ENCODE data around the gene C6orf120.
"Not testable (repeated sequence)": the region's sequence is repeated elsewhere in the genome, so short reads cannot be mapped to it uniquely, and the experiment has no call there.

The C6orf120 gene

GRCh38 chr6:169678342-169678741, 23.6 kb upstream of the C6orf120 start:
- Histone ChIP-seq H3K4me3 (ENCODE audit: low read depth, low read length) (no peak overlapping the region), H3K27ac (ENCODE audit: low read depth, low read length) (no peak overlapping the region), H3K79me2 (ENCODE audit: control insufficient read depth, insufficient read depth, low read length, unreplicated experiment) (peaks cover 2% of the 10 kb centered on the region), H2AFZ (ENCODE audit: low read length, unreplicated experiment) (no peak overlapping the region), H3K36me3 (ENCODE audit: insufficient read depth, low read length) (peaks cover 21% of the 10 kb centered on the region), H3K27me3 (ENCODE audit: insufficient read depth, low read length) (no peaks in the 10 kb centered on the region), H3K4me1 (ENCODE audit: control insufficient read depth, insufficient read depth, low read length, unreplicated experiment) (no peaks in the 10 kb centered on the region)

GRCh38 chr6:169684056-169684455, 17.9 kb upstream of the C6orf120 start:
- Histone ChIP-seq H3K27ac (ENCODE audit: low read depth, low read length) (no peak overlapping the region), H3K27me3 (ENCODE audit: insufficient read depth, low read length) (no peaks in the 10 kb centered on the region), H3K4me3 (ENCODE audit: low read depth, low read length) (no peak overlapping the region), H2AFZ (ENCODE audit: low read length, unreplicated experiment) (no peak overlapping the region), H3K4me1 (ENCODE audit: control insufficient read depth, insufficient read depth, low read length, unreplicated experiment) (no peaks in the 10 kb centered on the region), H3K79me2 (ENCODE audit: control insufficient read depth, insufficient read depth, low read length, unreplicated experiment) (peaks cover 14% of the 10 kb centered on the region), H3K36me3 (ENCODE audit: insufficient read depth, low read length) (peaks cover 59% of the 10 kb centered on the region)

DNA sequence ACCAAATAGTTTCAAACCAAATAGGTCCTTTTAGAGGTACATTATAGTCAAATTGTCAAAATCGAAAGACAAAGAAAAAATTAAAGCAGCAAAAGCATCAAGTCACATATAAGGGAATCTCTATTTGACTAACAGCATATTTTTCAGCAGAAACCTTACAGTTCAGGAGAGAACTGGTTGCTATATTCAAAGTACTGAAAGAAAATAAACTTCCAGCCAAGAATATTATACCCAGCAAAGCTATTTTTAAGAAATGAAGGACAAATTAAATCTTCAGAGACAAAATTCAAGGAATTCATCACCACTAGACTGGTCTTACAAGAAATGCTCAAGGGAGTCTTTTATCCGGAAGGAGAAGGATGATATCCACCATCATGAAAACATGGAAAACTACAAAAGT, 16.1 kb upstream of the C6orf120 start:
- Histone ChIP-seq H3K27me3 (ENCODE audit: insufficient read depth, low read length) (no peaks in the 10 kb centered on the region), H2AFZ (ENCODE audit: low read length, unreplicated experiment) (no peak overlapping the region), H3K27ac (ENCODE audit: low read depth, low read length) (no peak overlapping the region), H3K79me2 (ENCODE audit: control insufficient read depth, insufficient read depth, low read length, unreplicated experiment) (peaks cover 14% of the 10 kb centered on the region), H3K36me3 (ENCODE audit: insufficient read depth, low read length) (peaks cover 55% of the 10 kb centered on the region), H3K4me3 (ENCODE audit: low read depth, low read length) (no peak overlapping the region), H3K4me1 (ENCODE audit: control insufficient read depth, insufficient read depth, low read length, unreplicated experiment) (peaks cover 5% of the 10 kb centered on the region)

DNA sequence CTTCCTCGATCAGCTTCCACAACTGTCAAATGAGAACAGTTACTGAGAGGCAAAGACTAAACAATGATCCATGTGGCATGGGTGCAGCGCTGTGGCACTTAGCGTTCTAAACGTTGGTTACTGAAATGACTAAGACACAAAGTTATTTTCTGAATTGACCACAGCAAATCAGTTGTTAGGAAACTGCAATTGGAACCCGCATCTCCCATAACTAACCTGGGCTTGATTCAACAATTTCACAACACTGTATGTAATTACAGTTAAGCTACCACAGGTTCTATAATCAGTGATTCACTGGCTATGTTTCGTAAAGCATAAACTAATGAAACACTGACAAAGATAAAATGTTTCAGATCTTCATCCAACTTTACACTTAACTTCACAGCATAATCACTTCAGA, 12.6 kb upstream of the C6orf120 start:
- peaks cover 5% of the 10 kb centered on the region for H3K4me1 ChIP-seq (ENCODE audit: control insufficient read depth, insufficient read depth, low read length, unreplicated experiment)
- H3K36me3 ChIP-seq (ENCODE audit: insufficient read depth, low read length), result peaks cover 37% of the 10 kb centered on the region
- H3K27me3 ChIP-seq (ENCODE audit: insufficient read depth, low read length), result no peaks in the 10 kb centered on the region
- peaks cover 6% of the 10 kb centered on the region for H3K79me2 ChIP-seq (ENCODE audit: control insufficient read depth, insufficient read depth, low read length, unreplicated experiment)
- peak overlapping the region; percentile 40 for H3K27ac ChIP-seq (ENCODE audit: low read depth, low read length)
- H3K4me3 ChIP-seq (ENCODE audit: low read depth, low read length), result no peak overlapping the region
- H2AFZ ChIP-seq (ENCODE audit: low read length, unreplicated experiment), result no peak overlapping the region

- H3K79me2 ChIP-seq (ENCODE audit: control insufficient read depth, insufficient read depth, low read length, unreplicated experiment), result peaks cover 9% of the 10 kb centered on the region
- H3K4me1 ChIP-seq (ENCODE audit: control insufficient read depth, insufficient read depth, low read length, unreplicated experiment), result peaks cover 5% of the 10 kb centered on the region
- H3K36me3 ChIP-seq (ENCODE audit: insufficient read depth, low read length), result peaks cover 25% of the 10 kb centered on the region
- no peak overlapping the region for H3K4me3 ChIP-seq (ENCODE audit: low read depth, low read length)
- H2AFZ ChIP-seq (ENCODE audit: low read length, unreplicated experiment), result no peak overlapping the region
- no peak overlapping the region for H3K27ac ChIP-seq (ENCODE audit: low read depth, low read length)
- no peaks in the 10 kb centered on the region for H3K27me3 ChIP-seq (ENCODE audit: insufficient read depth, low read length)
Measured at GRCh38 chr6:169691260-169691659, 10.7 kb upstream of the C6orf120 start.

DNA sequence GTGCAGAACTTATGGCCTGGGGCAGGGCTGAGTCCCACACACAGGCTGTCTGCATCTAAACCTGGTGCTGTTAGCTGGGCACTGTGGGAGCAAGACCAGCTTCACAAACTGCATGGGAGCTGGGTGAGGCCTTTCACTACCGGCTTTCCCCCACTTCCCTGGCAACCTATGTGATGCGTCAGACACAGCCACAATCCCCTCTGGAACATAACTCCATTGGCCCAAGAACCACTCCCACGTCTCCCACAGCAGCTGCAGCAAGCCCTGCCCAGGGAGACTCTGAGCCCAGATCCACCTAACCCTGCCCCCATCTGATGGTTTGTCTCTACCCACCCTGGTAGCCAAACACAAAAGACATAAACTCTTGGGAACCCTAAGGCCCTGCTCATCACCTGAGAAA, 9.4 kb upstream of the C6orf120 start:
- H3K4me3 ChIP-seq (ENCODE audit: low read depth, low read length), result no peak overlapping the region
- no peak overlapping the region for H2AFZ ChIP-seq (ENCODE audit: low read length, unreplicated experiment)
- H3K79me2 ChIP-seq (ENCODE audit: control insufficient read depth, insufficient read depth, low read length, unreplicated experiment), result peaks cover 15% of the 10 kb centered on the region
- peaks cover 6% of the 10 kb centered on the region for H3K4me1 ChIP-seq (ENCODE audit: control insufficient read depth, insufficient read depth, low read length, unreplicated experiment)
- H3K36me3 ChIP-seq (ENCODE audit: insufficient read depth, low read length), result peaks cover 14% of the 10 kb centered on the region
- H3K27me3 ChIP-seq (ENCODE audit: insufficient read depth, low read length), result no peaks in the 10 kb centered on the region
- H3K27ac ChIP-seq (ENCODE audit: low read depth, low read length), result no peak overlapping the region

DNA sequence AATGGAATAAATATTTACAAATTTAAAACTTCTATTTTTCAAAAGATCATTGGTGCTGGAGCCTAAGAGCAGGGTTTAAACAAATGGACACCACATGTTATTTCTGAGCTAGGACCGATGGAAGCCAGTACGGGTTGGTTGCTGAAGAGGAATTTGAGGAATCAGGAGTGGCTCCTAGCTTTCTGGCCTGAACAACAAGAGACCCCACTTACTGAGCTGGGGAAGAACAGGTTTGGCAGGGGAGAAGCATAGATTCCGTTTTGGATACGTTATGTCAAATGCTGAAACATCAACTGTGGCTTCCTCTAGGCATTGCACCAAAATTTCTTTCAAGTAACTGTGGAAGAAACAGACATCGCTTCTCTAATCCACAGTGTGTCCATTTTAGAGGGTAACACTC, 6.8 kb upstream of the C6orf120 start:
- H3K27ac ChIP-seq (ENCODE audit: low read depth, low read length), result no peak overlapping the region
- H3K36me3 ChIP-seq (ENCODE audit: insufficient read depth, low read length), result peaks cover 6% of the 10 kb centered on the region
- peaks cover 19% of the 10 kb centered on the region for H3K79me2 ChIP-seq (ENCODE audit: control insufficient read depth, insufficient read depth, low read length, unreplicated experiment)
- no peak overlapping the region for H3K4me3 ChIP-seq (ENCODE audit: low read depth, low read length)
- peaks cover 12% of the 10 kb centered on the region for H3K4me1 ChIP-seq (ENCODE audit: control insufficient read depth, insufficient read depth, low read length, unreplicated experiment)
- no peaks in the 10 kb centered on the region for H3K27me3 ChIP-seq (ENCODE audit: insufficient read depth, low read length)
- no peak overlapping the region for H2AFZ ChIP-seq (ENCODE audit: low read length, unreplicated experiment)

DNA sequence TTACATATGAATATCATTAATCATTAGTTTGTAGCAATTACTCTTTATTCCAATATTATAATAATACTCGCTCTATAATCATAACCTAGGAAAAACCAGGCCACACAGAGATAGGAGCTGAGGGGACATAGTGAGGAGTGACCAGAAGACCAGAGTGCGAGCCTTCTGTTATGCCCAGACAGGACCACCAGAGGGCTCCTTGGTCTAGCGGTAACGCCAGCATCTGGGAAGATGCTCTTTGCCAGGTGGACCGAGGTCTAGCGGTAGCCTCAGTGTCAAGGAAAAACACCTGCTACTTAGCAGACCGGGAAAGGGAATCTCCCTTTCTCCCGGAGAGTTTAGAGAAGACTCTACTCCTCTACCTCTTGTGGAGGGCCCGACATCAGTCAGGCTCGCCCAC, 4.8 kb upstream of the C6orf120 start:
- Histone ChIP-seq H3K79me2 (ENCODE audit: control insufficient read depth, insufficient read depth, low read length, unreplicated experiment) (peaks cover 31% of the 10 kb centered on the region), H3K4me1 (ENCODE audit: control insufficient read depth, insufficient read depth, low read length, unreplicated experiment) (peaks cover 18% of the 10 kb centered on the region)
- not testable (repeated sequence) for H2AFZ ChIP-seq (ENCODE audit: low read length, unreplicated experiment); H3K4me3 ChIP-seq (ENCODE audit: low read depth, low read length); H3K27ac ChIP-seq (ENCODE audit: low read depth, low read length); H3K36me3 ChIP-seq (ENCODE audit: insufficient read depth, low read length); H3K27me3 ChIP-seq (ENCODE audit: insufficient read depth, low read length)

DNA sequence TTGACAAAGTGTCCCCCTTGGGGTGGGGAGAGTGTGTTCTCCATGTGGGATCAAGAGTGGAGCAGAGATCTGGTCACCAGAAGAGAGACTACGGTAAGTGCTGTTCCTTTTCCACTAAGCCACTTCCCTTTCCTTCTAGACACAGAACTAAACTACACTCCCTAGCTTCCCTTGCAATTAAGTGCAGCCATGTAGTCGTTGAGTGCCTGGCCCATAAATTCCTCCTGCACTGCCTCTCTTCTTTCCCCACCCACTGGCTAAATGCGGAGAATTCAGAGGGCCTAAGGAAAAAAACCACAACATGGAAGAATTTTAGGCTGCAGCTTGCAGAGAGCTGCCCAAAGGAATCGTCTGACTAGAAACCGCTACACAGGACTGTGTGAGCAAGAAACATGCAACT, 1.6 kb upstream of the C6orf120 start:
- Histone ChIP-seq H3K27ac (ENCODE audit: low read depth, low read length) (no peak overlapping the region), H3K4me1 (ENCODE audit: control insufficient read depth, insufficient read depth, low read length, unreplicated experiment) (peaks cover 33% of the 10 kb centered on the region), H3K36me3 (ENCODE audit: insufficient read depth, low read length) (peaks cover 8% of the 10 kb centered on the region), H3K27me3 (ENCODE audit: insufficient read depth, low read length) (no peaks in the 10 kb centered on the region), H2AFZ (ENCODE audit: low read length, unreplicated experiment) (no peak overlapping the region), H3K4me3 (ENCODE audit: low read depth, low read length) (peak overlapping the region; percentile 96), H3K79me2 (ENCODE audit: control insufficient read depth, insufficient read depth, low read length, unreplicated experiment) (peaks cover 52% of the 10 kb centered on the region)

GRCh38 chr6:169701311-169701953, 494 bp upstream of the C6orf120 start:
- Histone ChIP-seq H3K79me2 (ENCODE audit: control insufficient read depth, insufficient read depth, low read length, unreplicated experiment) (peaks cover 44% of the 10 kb centered on the region), H3K27ac (ENCODE audit: low read depth, low read length) (peak overlapping the region; percentile 59), H3K27me3 (ENCODE audit: insufficient read depth, low read length) (no peaks in the 10 kb centered on the region), H3K4me3 (ENCODE audit: low read depth, low read length) (peak overlapping the region; percentile 96), H2AFZ (ENCODE audit: low read length, unreplicated experiment) (peak overlapping the region; percentile 93), H3K36me3 (ENCODE audit: insufficient read depth, low read length) (peaks cover 5% of the 10 kb centered on the region), H3K4me1 (ENCODE audit: control insufficient read depth, insufficient read depth, low read length, unreplicated experiment) (peaks cover 33% of the 10 kb centered on the region)

GRCh38 chr6:169702840-169703246, 917 bp downstream of the C6orf120 start:
- Histone ChIP-seq H2AFZ (ENCODE audit: low read length, unreplicated experiment) (peak overlapping the region; percentile 63), H3K79me2 (ENCODE audit: control insufficient read depth, insufficient read depth, low read length, unreplicated experiment) (peaks cover 40% of the 10 kb centered on the region), H3K27me3 (ENCODE audit: insufficient read depth, low read length) (no peaks in the 10 kb centered on the region), H3K27ac (ENCODE audit: low read depth, low read length) (peak overlapping the region; percentile 69; the same call in 1 of the 2 replicates), H3K36me3 (ENCODE audit: insufficient read depth, low read length) (peaks cover 5% of the 10 kb centered on the region), H3K4me3 (ENCODE audit: low read depth, low read length) (peak overlapping the region; percentile 96), H3K4me1 (ENCODE audit: control insufficient read depth, insufficient read depth, low read length, unreplicated experiment) (peaks cover 29% of the 10 kb centered on the region)
